ENCODE results near the gene TAF3.

- TF ChIP-seq CTCF (IDR thresholded peaks at IDR 0.05): no peak
- no peak for TF ChIP-seq POLR2A (IDR thresholded peaks at IDR 0.05)
- TF ChIP-seq POLR2AphosphoS5 (IDR thresholded peaks at IDR 0.05): no peak
Observed at GRCh38 chr10:7950981-7951847, 132.9 kb downstream of the TAF3 start.

Data from stomach (tissue), 4 donors.